Measurements from ENCODE around the gene WFS1.
A peak's percentile ranks its signal among the peaks of the same experiment; 100 is the strongest.

The WFS1 gene

GRCh38 chr4:6235901-6236640 lies 33.6 kb upstream of the WFS1 start:
- no peak for DNase-seq

GRCh38 chr4:6236816-6237390 lies 32.7 kb upstream of the WFS1 start:
- no peak for DNase-seq

- no peak for DNase-seq
Observed at GRCh38 chr4:6239486-6239885, 30.2 kb upstream of the WFS1 start.

GRCh38 chr4:6239968-6240367 lies 29.7 kb upstream of the WFS1 start:
- DNase-seq, result no peak

GRCh38 chr4:6241062-6241845 lies 28.4 kb upstream of the WFS1 start:
- no peak for DNase-seq

GRCh38 chr4:6242271-6243029 lies 27.2 kb upstream of the WFS1 start:
- no peak for DNase-seq

GRCh38 chr4:6245246-6246169 lies 24.1 kb upstream of the WFS1 start:
- no peak for DNase-seq

- DNase-seq, result no peak
Observed at GRCh38 chr4:6246170-6246634, 23.4 kb upstream of the WFS1 start.

GRCh38 chr4:6248394-6248793 lies 21.3 kb upstream of the WFS1 start:
- DNase-seq, result no peak

- peak; percentile 64 for DNase-seq
Observed at GRCh38 chr4:6250235-6250983, 19.2 kb upstream of the WFS1 start.

GRCh38 chr4:6250984-6251295 lies 18.7 kb upstream of the WFS1 start:
- DNase-seq, result no peak

- DNase-seq, result no peak
Observed at GRCh38 chr4:6251365-6251764, 18.3 kb upstream of the WFS1 start.

- no peak for DNase-seq
Observed at GRCh38 chr4:6252051-6252450, 17.6 kb upstream of the WFS1 start.

GRCh38 chr4:6253111-6253510 lies 16.5 kb upstream of the WFS1 start:
- DNase-seq, result no peak

- no peak for DNase-seq
Observed at GRCh38 chr4:6253961-6254360, 15.7 kb upstream of the WFS1 start.

- DNase-seq, result no peak
Observed at GRCh38 chr4:6256141-6256540, 13.5 kb upstream of the WFS1 start.

GRCh38 chr4:6257247-6258025 lies 12.2 kb upstream of the WFS1 start:
- DNase-seq, result no peak

GRCh38 chr4:6258026-6258360 lies 11.7 kb upstream of the WFS1 start:
- no peak for DNase-seq

GRCh38 chr4:6258741-6259140 lies 10.9 kb upstream of the WFS1 start:
- DNase-seq, result no peak

- no peak for DNase-seq
Observed at GRCh38 chr4:6259886-6260285, 9.8 kb upstream of the WFS1 start.

- no peak for DNase-seq
Observed at GRCh38 chr4:6262176-6262575, 7.5 kb upstream of the WFS1 start.

Data from NCI-H2227 treated with DMSO at 0.1 percent for 48 hours (cell line).